ENCODE measurements around the gene ZC3H7A.
A peak's percentile ranks its signal among the peaks of the same experiment; 100 is the strongest.

ZC3H7A gene

DNA sequence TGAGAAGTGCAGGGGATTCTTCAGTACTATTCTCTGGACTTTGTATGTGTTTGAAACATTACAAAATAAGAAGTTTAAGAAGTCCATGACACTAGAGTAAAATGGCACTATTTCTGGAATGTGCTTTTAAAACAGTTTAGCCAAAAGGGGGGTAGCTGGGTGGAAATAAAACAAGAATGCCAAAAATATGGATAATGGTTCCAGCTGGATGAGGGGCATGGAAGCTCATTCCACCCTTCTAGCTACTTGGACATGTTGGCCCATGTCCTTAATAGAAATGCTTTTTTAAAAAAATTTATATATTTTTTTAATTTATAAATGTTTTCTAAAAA lies 13.1 kb downstream of the ZC3H7A start:
- H3K27me3 ChIP-seq (replicated peaks; ENCODE audit: insufficient read depth, low read length), result no peaks in the 10 kb centered on the region
- H4K20me1 ChIP-seq (ENCODE audit: insufficient read depth, low read length), result peaks cover 4% of the 10 kb centered on the region; the same call in 1 of the 2 replicates
- peak overlapping the region; percentile 62 for H3K4me2 ChIP-seq (ENCODE audit: low read depth, low read length)
- H3K36me3 ChIP-seq (replicated peaks; ENCODE audit: insufficient read depth, low read length), result no peaks in the 10 kb centered on the region
- H3K9ac ChIP-seq (ENCODE audit: low read length), result peak overlapping the region; percentile 26; the same call in 1 of the 2 replicates
- TF ChIP-seq EZH2phosphoT487 (IDR thresholded peaks at IDR 0.05; ENCODE audit: low read length), result no peak
- H2AFZ ChIP-seq (ENCODE audit: low read length), result no peak overlapping the region
- peak overlapping the region; percentile 80; the same call in 1 of the 2 replicates for H3K27ac ChIP-seq (ENCODE audit: low read length)
- peaks cover 19% of the 10 kb centered on the region for H3F3A ChIP-seq (ENCODE audit: insufficient read depth, low read length)
- no peaks in the 10 kb centered on the region for H3K9me2 ChIP-seq (replicated peaks; ENCODE audit: insufficient read depth, low read length)
- H3K79me2 ChIP-seq (ENCODE audit: low read length), result peaks cover 94% of the 10 kb centered on the region
- DNase-seq, result no peak
- peaks cover 20% of the 10 kb centered on the region for H3K4me1 ChIP-seq (ENCODE audit: low read length)
- no peaks in the 10 kb centered on the region for H3K9me3 ChIP-seq (replicated peaks; ENCODE audit: insufficient read depth, low read length)
- H3K4me3 ChIP-seq (ENCODE audit: low read length), result peak overlapping the region; percentile 36

DNA sequence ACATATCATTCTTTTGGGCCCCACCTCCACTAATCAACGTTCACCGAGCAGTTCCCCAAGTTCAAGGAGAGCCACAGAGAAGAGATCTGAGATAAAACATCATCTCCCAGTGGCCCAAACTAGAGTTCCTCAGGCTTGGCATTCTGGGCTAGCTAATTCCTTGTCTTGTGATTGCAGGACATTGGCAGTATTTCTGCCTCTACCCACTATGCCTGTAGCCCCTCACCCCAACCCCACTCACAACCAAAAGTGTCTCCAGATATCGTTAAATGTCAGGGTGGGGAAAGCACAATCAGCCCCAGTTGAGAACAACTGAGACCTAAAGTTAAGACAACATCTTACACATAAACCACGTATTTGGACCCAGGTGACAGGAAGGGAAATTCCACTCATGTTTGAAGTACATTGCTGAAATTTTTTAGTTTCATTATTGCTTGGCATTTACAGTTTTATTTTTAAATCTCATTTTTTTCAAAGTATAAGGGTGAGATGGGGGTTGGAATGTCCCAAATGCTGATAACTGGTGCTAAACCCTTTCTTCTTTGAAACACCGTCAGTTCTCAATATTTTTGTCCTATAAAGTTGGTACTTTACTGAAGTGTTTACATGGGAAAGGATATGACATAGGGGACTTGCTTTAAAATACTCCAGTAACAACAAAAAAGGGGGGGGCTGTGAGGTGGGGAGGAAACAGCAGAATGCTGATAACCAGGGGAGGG lies 13.6 kb downstream of the ZC3H7A start:
- Histone ChIP-seq H2AFZ (ENCODE audit: low read length) (no peak overlapping the region), H4K20me1 (ENCODE audit: insufficient read depth, low read length) (peaks cover 4% of the 10 kb centered on the region; the same call in 1 of the 2 replicates), H3K4me1 (ENCODE audit: low read length) (peaks cover 20% of the 10 kb centered on the region), H3K27me3 (replicated peaks; ENCODE audit: insufficient read depth, low read length) (no peaks in the 10 kb centered on the region), H3K79me2 (ENCODE audit: low read length) (peaks cover 92% of the 10 kb centered on the region), H3K4me3 (ENCODE audit: low read length) (peak overlapping the region; percentile 36), H3K9ac (ENCODE audit: low read length) (peak overlapping the region; percentile 26; the same call in 1 of the 2 replicates), H3F3A (ENCODE audit: insufficient read depth, low read length) (peaks cover 19% of the 10 kb centered on the region), H3K9me2 (replicated peaks; ENCODE audit: insufficient read depth, low read length) (no peaks in the 10 kb centered on the region), H3K9me3 (replicated peaks; ENCODE audit: insufficient read depth, low read length) (no peaks in the 10 kb centered on the region), H3K27ac (ENCODE audit: low read length) (peak overlapping the region; percentile 80), H3K36me3 (replicated peaks; ENCODE audit: insufficient read depth, low read length) (no peaks in the 10 kb centered on the region), H3K4me2 (ENCODE audit: low read depth, low read length) (peak overlapping the region; percentile 62)
- peak; percentile 70 for DNase-seq
- TF ChIP-seq, protein P1, sequence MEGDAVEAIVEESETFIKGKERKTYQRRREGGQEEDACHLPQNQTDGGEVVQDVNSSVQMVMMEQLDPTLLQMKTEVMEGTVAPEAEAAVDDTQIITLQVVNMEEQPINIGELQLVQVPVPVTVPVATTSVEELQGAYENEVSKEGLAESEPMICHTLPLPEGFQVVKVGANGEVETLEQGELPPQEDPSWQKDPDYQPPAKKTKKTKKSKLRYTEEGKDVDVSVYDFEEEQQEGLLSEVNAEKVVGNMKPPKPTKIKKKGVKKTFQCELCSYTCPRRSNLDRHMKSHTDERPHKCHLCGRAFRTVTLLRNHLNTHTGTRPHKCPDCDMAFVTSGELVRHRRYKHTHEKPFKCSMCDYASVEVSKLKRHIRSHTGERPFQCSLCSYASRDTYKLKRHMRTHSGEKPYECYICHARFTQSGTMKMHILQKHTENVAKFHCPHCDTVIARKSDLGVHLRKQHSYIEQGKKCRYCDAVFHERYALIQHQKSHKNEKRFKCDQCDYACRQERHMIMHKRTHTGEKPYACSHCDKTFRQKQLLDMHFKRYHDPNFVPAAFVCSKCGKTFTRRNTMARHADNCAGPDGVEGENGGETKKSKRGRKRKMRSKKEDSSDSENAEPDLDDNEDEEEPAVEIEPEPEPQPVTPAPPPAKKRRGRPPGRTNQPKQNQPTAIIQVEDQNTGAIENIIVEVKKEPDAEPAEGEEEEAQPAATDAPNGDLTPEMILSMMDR (IDR thresholded peaks at IDR 0.05; ENCODE audit: low read length), result no peak
- TF ChIP-seq EZH2 (optimal IDR thresholded peaks at IDR 0.05; ENCODE audit: low read depth, low read length) (no peak), EZH2phosphoT487 (IDR thresholded peaks at IDR 0.05; ENCODE audit: low read length) (no peak)

DNA sequence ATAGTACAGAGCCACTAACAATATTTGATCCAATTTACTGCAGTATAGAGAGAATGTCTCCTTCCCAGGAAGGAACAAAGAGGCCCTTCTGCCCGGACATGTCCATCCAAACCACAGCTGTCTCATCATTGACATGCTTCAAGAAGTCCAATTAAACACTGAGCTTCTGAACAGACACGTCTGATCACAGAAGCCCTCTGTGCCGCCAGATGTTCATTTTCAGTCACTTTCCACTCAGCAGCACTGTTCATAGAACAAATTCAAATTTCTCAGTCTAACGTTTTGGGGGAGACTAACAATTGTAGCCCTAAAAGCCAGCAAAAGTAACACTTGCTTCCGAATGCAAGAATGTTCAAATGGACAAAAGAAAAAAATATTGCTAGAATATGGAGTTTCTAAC lies 15.3 kb downstream of the ZC3H7A start:
- Histone ChIP-seq H3K27ac (ENCODE audit: low read length) (peak overlapping the region; percentile 80; the same call in 1 of the 2 replicates), H3K4me1 (ENCODE audit: low read length) (peaks cover 20% of the 10 kb centered on the region)

More for the DNA sequence above, 15.3 kb downstream of the ZC3H7A start:
- H3K4me2 ChIP-seq (ENCODE audit: low read depth, low read length), result peak overlapping the region; percentile 62; the same call in 1 of the 2 replicates
- H3K9me3 ChIP-seq (replicated peaks; ENCODE audit: insufficient read depth, low read length), result no peaks in the 10 kb centered on the region
- no peaks in the 10 kb centered on the region; the same call in 1 of the 2 replicates for H3K36me3 ChIP-seq (replicated peaks; ENCODE audit: insufficient read depth, low read length)
- H2AFZ ChIP-seq (ENCODE audit: low read length), result no peak overlapping the region
- TF ChIP-seq EZH2 (optimal IDR thresholded peaks at IDR 0.05; ENCODE audit: low read depth, low read length) (no peak), EZH2phosphoT487 (IDR thresholded peaks at IDR 0.05; ENCODE audit: low read length) (no peak)
- TF ChIP-seq, protein P1 (IDR thresholded peaks at IDR 0.05; ENCODE audit: low read length), result no peak
- no peak for DNase-seq
- no peaks in the 10 kb centered on the region; the same call in 1 of the 2 replicates for H4K20me1 ChIP-seq (ENCODE audit: insufficient read depth, low read length)
- peaks cover 90% of the 10 kb centered on the region for H3K79me2 ChIP-seq (ENCODE audit: low read length)
- no peak overlapping the region for H3K9ac ChIP-seq (ENCODE audit: low read length)
- peaks cover 19% of the 10 kb centered on the region for H3F3A ChIP-seq (ENCODE audit: insufficient read depth, low read length)
- H3K4me3 ChIP-seq (ENCODE audit: low read length), result no peak overlapping the region
- no peaks in the 10 kb centered on the region for H3K9me2 ChIP-seq (replicated peaks; ENCODE audit: insufficient read depth, low read length)
- H3K27me3 ChIP-seq (replicated peaks; ENCODE audit: insufficient read depth, low read length), result no peaks in the 10 kb centered on the region
